Ovary (tissue), 9 donors: ENCODE data around the gene SMIM24. TPM values are rescaled to one million over a fixed set of nuclear protein-coding genes. Genes with fewer than 3 reads are reported as not detected.
A peak's percentile ranks its signal among the peaks of the same experiment; 100 is the strongest.
"Not testable (repeated sequence)": the region's sequence is repeated elsewhere in the genome, so short reads cannot be mapped to it uniquely, and the experiment has no call there.

ENCODE experiments used
- DNase-seq, 5 donors: peaks; one replicate each; pipeline ENCODE4 v3.0.0-alpha.2; 2019 to 2020
- H3K27ac ChIP-seq, 2 donors: fragments of 200-600 bp; one replicate each; pipeline versions ENCODE4 v1.5.1 to v1.8.0; 2019 to 2022
- H3K27me3 ChIP-seq: fragments of 200-600 bp; one replicate; pipeline ENCODE4 v1.8.0; 2022
- H3K36me3 ChIP-seq: fragments of 200-600 bp; sonication (generic); one replicate; pipeline ENCODE4 v1.5.1; 2019
- H3K4me1 ChIP-seq: one replicate; pipeline ENCODE4 v1.8.1; 2013; ENCODE audit warnings: mild to moderate bottlenecking, moderate library complexity; ENCODE audit not compliant: insufficient read depth
- H3K4me3 ChIP-seq: fragments of 200-600 bp; sonication (generic); one replicate; pipeline ENCODE4 v1.5.1; 2017
- H3K9me3 ChIP-seq, 2 donors: fragments of 200-600 bp in 1 of 2; sonication (generic) in 1 of 2; one replicate each; pipeline versions ENCODE4 v1.5.1 to v1.8.1; 2013 to 2019; ENCODE audit warnings: mild to moderate bottlenecking in 1 of 2, moderate library complexity in 1 of 2
- EP300 ChIP-seq: sonication (generic); formaldehyde crosslinking; IDR thresholded peaks from one replicate; pipeline ENCODE4 v1.6.1; 2017; ENCODE audit warnings: antibody characterized with exemption
- POLR2A ChIP-seq: fragments of 450-650 bp; IDR thresholded peaks from one replicate; pipeline ENCODE4 v1.6.1; 2017; ENCODE audit warnings: antibody characterized with exemption, mild to moderate bottlenecking, moderate library complexity
- WGBS, 3 donors: extraction: QIAGEN DNeasy Blood & Tissue Kit in 1 of 3; methylation state at CpG; one replicate each; pipeline versions ENCODE4 v1.1.5 to v1.1.7; 2013 to 2017; 5-methylcytosine and 5-hydroxymethylcytosine counted together
- intact Hi-C, 4 donors: fragments of 100-400 bp; cut with DNase I; formaldehyde crosslinking; loops; one replicate each; pipeline versions ENCODE4 v1.11.0 to v1.15.1; 2022 to 2023
- polyA plus RNA-seq, 2 donors: library from polyadenylated mRNA; stranded (reverse); fragments of 200-250 nt in 1 of 2; fragments of 350-450 nt in 1 of 2; fragmentation: Illumina TruSeq in 1 of 2; extraction: RNeasy Lipid Tissue Mini Kit (QIAGEN cat#74804) in 1 of 2; gene quantifications; one replicate each; pipeline ENCODE4 v1.2.3, GENCODE V29; 2013 to 2014
- total RNA-seq, 7 donors: library from RNA; depleted of rRNA in 2 of 7; stranded (reverse); fragments of >200 nt in 2 of 7; fragmentation: NEBNext Ultra II Directional in 3 of 7; extraction: Animal tissue kit (Norgen Biotek cat#: 25700) in 3 of 7; gene quantifications; one replicate each; pipeline versions ENCODE4 v1.1.0 to v1.2.4, GENCODE V29; 2016 to 2023
- TF ChIP-seq, protein P1 (sequence below), 3 donors: fragments of 450-650 bp in 2 of 3; fragments of 200-600 bp in 1 of 3; IDR thresholded peaks; one replicate each; pipeline versions ENCODE4 v1.5.1 to v1.8.0; 2016 to 2022; ENCODE audit warnings: antibody characterized with exemption in 3 of 3, mild to moderate bottlenecking in 1 of 3
- donor health status: DM: no; HTN: no; CAD: no; lungs with moderate emphysema.
- donor health status: DM: no; HTN: no; CAD: no.
- donor health status: Bipolar disorder and iron deficiency.
- donor health status: DM: yes; HTN: yes; CAD: no.
- donor health status: DM: no; HTN: no; CAD: no.
- donor health status: DM: yes; HTN: yes; CAD: no.

Gene SMIM24
- total and polyA plus RNA-seq, 9 donors, result 0.10 to 2.6 (median 0.94) TPM; not detected in 3

- H3K36me3 ChIP-seq, result no peaks in the 10 kb centered on the region
- H3K9me3 ChIP-seq, result no peaks in the 10 kb centered on the region
- no peak for TF ChIP-seq POLR2A
- no peak for TF ChIP-seq EP300
- TF ChIP-seq, protein P1, sequence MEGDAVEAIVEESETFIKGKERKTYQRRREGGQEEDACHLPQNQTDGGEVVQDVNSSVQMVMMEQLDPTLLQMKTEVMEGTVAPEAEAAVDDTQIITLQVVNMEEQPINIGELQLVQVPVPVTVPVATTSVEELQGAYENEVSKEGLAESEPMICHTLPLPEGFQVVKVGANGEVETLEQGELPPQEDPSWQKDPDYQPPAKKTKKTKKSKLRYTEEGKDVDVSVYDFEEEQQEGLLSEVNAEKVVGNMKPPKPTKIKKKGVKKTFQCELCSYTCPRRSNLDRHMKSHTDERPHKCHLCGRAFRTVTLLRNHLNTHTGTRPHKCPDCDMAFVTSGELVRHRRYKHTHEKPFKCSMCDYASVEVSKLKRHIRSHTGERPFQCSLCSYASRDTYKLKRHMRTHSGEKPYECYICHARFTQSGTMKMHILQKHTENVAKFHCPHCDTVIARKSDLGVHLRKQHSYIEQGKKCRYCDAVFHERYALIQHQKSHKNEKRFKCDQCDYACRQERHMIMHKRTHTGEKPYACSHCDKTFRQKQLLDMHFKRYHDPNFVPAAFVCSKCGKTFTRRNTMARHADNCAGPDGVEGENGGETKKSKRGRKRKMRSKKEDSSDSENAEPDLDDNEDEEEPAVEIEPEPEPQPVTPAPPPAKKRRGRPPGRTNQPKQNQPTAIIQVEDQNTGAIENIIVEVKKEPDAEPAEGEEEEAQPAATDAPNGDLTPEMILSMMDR (IDR thresholded peaks at IDR 0.05), result no peak
- DNase-seq, result no peak
- intact Hi-C loops, result no loop called here
- no peaks in the 10 kb centered on the region for H3K27me3 ChIP-seq
- H3K27ac ChIP-seq, result peak overlapping the region; percentile 59 to 83
- 73 to 78% (median 76%) methylated on average over 10 of the region's 10 CpGs for WGBS, 3 donors
- H3K4me3 ChIP-seq, result no peak overlapping the region
- peaks cover 3% of the 10 kb centered on the region for H3K4me1 ChIP-seq
Measured at GRCh38 chr19:3451451-3451866, 28.9 kb downstream of the SMIM24 start.

DNA sequence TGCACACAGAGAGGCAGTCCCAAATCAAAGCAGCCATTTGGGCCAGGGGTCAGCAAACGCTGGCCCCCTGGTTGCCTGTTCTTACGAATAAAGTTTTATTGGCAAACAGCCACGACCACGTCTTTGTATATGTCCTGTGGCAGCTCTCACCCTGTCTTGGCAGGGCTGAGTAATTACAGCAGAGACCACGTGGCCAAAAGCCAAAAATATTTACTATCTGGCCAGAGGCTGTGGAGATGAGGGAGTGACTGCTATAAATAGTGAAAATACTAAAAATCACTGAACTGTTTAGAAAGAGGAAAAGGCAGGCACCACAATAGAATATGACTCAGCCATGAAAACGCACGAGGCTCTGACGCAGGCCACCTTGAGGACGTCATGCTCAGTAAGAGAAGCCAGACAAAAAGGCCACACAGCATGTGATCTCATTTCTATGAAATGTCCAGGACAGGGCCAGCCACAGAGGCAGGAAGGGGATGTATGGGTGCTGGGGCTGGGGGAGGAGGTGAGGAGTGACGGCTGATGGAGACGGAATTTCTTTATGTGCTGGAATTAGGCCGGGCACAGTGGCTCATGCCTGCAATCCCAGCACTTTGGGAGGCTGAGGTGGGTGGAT, 29.4 kb downstream of the SMIM24 start:
- intact Hi-C loops, result no loop called here
- no peak overlapping the region for H3K4me3 ChIP-seq
- TF ChIP-seq, protein P1 (IDR thresholded peaks at IDR 0.05), result no peak
- TF ChIP-seq EP300, result peak; percentile 95
- H3K36me3 ChIP-seq, result no peaks in the 10 kb centered on the region
- no peaks in the 10 kb centered on the region for H3K9me3 ChIP-seq
- H3K27ac ChIP-seq, result peak overlapping the region; percentile 59 to 83
- DNase-seq, result peak in 3 of 5 donors; percentile 60 to 76 (median 69)
- WGBS, 3 donors, result 13 to 21% (median 18%) methylated on average over 12 of the region's 12 CpGs
- H3K27me3 ChIP-seq, result no peaks in the 10 kb centered on the region
- peaks cover 3% of the 10 kb centered on the region for H3K4me1 ChIP-seq

GRCh38 chr19:3448616-3449334, 31.6 kb downstream of the SMIM24 start:
- no peak for DNase-seq
- Histone ChIP-seq H3K9me3 (no peaks in the 10 kb centered on the region), H3K36me3 (no peaks in the 10 kb centered on the region), H3K27me3 (no peaks in the 10 kb centered on the region), H3K4me1 (peaks cover 3% of the 10 kb centered on the region), H3K27ac (peak overlapping the region in 1 of 2 donors; percentile 38), H3K4me3 (no peak overlapping the region)
- WGBS, 3 donors, result 90 to 94% (median 93%) methylated on average over 27 to 28 of the region's 28 CpGs
- TF ChIP-seq, protein P1 (IDR thresholded peaks at IDR 0.05), result no peak
- TF ChIP-seq POLR2A, result no peak
- TF ChIP-seq EP300, result no peak
- intact Hi-C loops, result no loop called here

- not testable (repeated sequence) for H3K27ac ChIP-seq
Measured at GRCh38 chr19:3446657-3447056, 33.7 kb downstream of the SMIM24 start.

DNA sequence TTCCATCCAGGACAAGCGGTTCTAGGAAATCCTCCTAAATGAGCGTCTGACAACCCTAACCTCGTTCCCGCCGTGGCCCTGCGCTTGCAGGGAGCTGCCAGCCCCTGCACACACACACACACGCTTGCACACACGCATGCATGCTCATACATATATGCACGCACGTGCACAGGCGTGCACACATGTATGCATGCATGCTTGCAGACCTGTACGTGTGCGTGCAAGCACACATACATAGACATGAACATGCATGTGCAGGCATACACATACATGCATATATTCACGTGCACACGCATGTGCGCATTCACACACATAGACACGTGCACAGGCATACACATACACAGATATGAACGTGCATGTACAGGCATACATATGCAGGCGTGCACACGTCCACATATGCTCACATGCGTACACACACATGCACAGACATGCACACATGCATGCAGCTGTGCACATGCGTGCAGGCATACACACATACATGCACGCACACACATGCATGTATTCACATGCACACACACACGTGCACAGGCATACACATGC, 35.6 kb downstream of the SMIM24 start:
- Histone ChIP-seq H3K27me3 (no peaks in the 10 kb centered on the region), H3K4me1 (peaks cover 1% of the 10 kb centered on the region), H3K4me3 (no peak overlapping the region), H3K27ac (no peak overlapping the region), H3K36me3 (no peaks in the 10 kb centered on the region), H3K9me3 (no peaks in the 10 kb centered on the region)
- WGBS, 3 donors, result 73 to 80% (median 76%) methylated on average over 24 of the region's 24 CpGs
- DNase-seq, result no peak
- intact Hi-C loops, result no loop called here
- TF ChIP-seq POLR2A (no peak), EP300 (no peak)

More at GRCh38 chr19:3446657-3447056, 33.7 kb downstream of the SMIM24 start:
- H3K4me1 ChIP-seq, DNase-seq, H3K9me3 ChIP-seq, intact Hi-C loops, H3K36me3 ChIP-seq, H3K27me3 ChIP-seq, H3K4me3 ChIP-seq: not testable (repeated sequence)
- 96 to 98% (median 97%) methylated on average over 4 of the region's 4 CpGs for WGBS, 3 donors
